NCI-H1694 (cell line): Measurements from ENCODE around the gene HNRNPA0.
"Not testable (repeated sequence)": the region's sequence is repeated elsewhere in the genome, so short reads cannot be mapped to it uniquely, and the experiment has no call there.

Experiments
- DNase-seq: peaks from one replicate; lab custom pipeline; 2025; lab: John Stamatoyannopoulos, UW

HNRNPA0 gene

GRCh38 chr5:137754188-137754960, at the start of gene HNRNPA0:
HNRNPA0 (minus strand) TSS chr5:137754363; CDS start chr5:137754066, 297 bp downstream.
- peak; percentile 86 for DNase-seq

- DNase-seq: no peak
Measured at GRCh38 chr5:137802282-137803210, 48.4 kb upstream of the HNRNPA0 start.

GRCh38 chr5:137800700-137801411, 46.7 kb upstream of the HNRNPA0 start:
- DNase-seq: no peak

- no peak for DNase-seq
Measured at GRCh38 chr5:137796279-137796678, 42.1 kb upstream of the HNRNPA0 start.

- DNase-seq: no peak
Measured at GRCh38 chr5:137794863-137795262, 40.7 kb upstream of the HNRNPA0 start.

GRCh38 chr5:137792303-137792702, 38.1 kb upstream of the HNRNPA0 start:
- DNase-seq: no peak

- DNase-seq: no peak
Measured at GRCh38 chr5:137791799-137792198, 37.6 kb upstream of the HNRNPA0 start.

GRCh38 chr5:137791387-137791786, 37.2 kb upstream of the HNRNPA0 start:
- no peak for DNase-seq

GRCh38 chr5:137788560-137788959, 34.4 kb upstream of the HNRNPA0 start:
- not testable (repeated sequence) for DNase-seq

GRCh38 chr5:137782984-137783536, 28.9 kb upstream of the HNRNPA0 start:
- DNase-seq: no peak

GRCh38 chr5:137782055-137782454, 27.9 kb upstream of the HNRNPA0 start:
- no peak for DNase-seq

GRCh38 chr5:137778772-137779564, 24.8 kb upstream of the HNRNPA0 start:
- DNase-seq: peak; percentile 10

GRCh38 chr5:137767937-137768336, 13.8 kb upstream of the HNRNPA0 start:
- DNase-seq: not testable (repeated sequence)

- DNase-seq: no peak
Measured at GRCh38 chr5:137761566-137761965, 7.4 kb upstream of the HNRNPA0 start.

GRCh38 chr5:137760719-137761516, 6.8 kb upstream of the HNRNPA0 start:
- DNase-seq: no peak

GRCh38 chr5:137760294-137760693, 6.1 kb upstream of the HNRNPA0 start:
- no peak for DNase-seq

- no peak for DNase-seq
Measured at GRCh38 chr5:137758715-137759306, 4.6 kb upstream of the HNRNPA0 start.

GRCh38 chr5:137758121-137758520, 4.0 kb upstream of the HNRNPA0 start:
- DNase-seq: no peak

- DNase-seq: no peak
Measured at GRCh38 chr5:137757634-137758033, 3.5 kb upstream of the HNRNPA0 start.
